Tibial nerve (tissue), 4 donors: ENCODE results near the gene PIK3C2B.

Source experiments
- CTCF ChIP-seq, 5 experiments: fragments of 200-600 bp in 3 of 5; fragments of 450-650 bp in 2 of 5; sonication (generic) in 3 of 5; IDR thresholded peaks; one replicate each; pipeline ENCODE4 v1.5.1; 2016 to 2019; ENCODE audit warnings: antibody characterized with exemption in 5 of 5, mild to moderate bottlenecking in 3 of 5, moderate library complexity in 2 of 5
- EP300 ChIP-seq, 2 donors: sonication (generic); formaldehyde crosslinking; IDR thresholded peaks; one replicate each; pipeline ENCODE4 v1.6.1; 2017; ENCODE audit warnings: antibody characterized with exemption in 2 of 2, mild to moderate bottlenecking in 1 of 2
- POLR2A ChIP-seq, 2 donors: fragments of 450-650 bp; IDR thresholded peaks; one replicate each; pipeline ENCODE4 v1.6.1; 2017; ENCODE audit warnings: antibody characterized with exemption in 2 of 2, mild to moderate bottlenecking in 2 of 2, moderate library complexity in 2 of 2

GRCh38 chr1:204507317-204508105 lies 12.9 kb upstream of the PIK3C2B start:
- TF ChIP-seq CTCF (IDR thresholded peaks at IDR 0.05) (no peak), POLR2A (IDR thresholded peaks at IDR 0.05) (no peak), EP300 (IDR thresholded peaks at IDR 0.05) (no peak)
